ENCODE data around the gene EFR3B.

EFR3B gene

DNA sequence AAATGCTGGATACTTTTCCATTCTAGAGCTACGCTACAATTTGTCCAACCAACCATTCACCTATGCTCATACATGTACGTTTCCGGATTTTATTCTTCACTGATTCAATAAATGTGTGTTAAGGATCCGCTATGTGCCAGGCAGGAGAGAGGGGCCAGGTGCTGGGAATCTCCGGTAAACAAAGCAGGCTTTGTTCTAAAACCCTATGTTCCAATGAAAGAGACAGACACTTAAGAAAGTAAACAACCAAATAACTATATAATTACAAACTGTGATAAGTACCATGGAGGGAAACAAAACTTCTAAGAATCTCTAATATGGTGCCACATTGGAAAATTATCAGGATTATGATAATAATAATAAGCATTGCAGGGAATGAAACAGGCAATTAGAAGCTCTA, 148.7 kb downstream of the EFR3B start:
- no peak for DNase-seq

DNA sequence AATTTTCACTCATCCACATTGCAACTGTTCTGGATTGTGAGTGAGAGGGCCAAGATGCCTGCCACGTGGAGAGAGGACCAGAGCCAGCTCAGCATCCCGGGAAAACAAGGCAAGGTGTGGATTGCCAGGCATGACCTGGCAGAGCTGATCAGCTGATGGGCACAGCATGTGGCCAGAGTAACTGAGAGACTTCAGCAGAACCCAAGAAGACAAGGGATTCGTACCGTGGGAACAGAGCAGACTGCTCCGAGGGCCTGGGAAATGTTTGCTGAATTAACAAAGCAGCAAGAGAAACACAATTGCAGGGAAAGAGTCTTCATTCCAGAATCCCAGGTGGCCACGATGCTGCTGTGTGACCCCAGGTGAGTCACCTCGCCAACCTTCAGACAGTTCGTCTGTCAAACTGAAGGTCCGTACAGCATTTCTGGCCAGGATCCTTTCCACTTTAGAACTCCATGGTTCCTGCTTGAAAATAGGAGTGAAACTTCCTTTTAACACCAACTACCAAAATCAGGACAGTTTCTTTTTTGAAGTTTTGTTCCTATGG, 152.8 kb downstream of the EFR3B start:
- DNase-seq, result no peak

DNA sequence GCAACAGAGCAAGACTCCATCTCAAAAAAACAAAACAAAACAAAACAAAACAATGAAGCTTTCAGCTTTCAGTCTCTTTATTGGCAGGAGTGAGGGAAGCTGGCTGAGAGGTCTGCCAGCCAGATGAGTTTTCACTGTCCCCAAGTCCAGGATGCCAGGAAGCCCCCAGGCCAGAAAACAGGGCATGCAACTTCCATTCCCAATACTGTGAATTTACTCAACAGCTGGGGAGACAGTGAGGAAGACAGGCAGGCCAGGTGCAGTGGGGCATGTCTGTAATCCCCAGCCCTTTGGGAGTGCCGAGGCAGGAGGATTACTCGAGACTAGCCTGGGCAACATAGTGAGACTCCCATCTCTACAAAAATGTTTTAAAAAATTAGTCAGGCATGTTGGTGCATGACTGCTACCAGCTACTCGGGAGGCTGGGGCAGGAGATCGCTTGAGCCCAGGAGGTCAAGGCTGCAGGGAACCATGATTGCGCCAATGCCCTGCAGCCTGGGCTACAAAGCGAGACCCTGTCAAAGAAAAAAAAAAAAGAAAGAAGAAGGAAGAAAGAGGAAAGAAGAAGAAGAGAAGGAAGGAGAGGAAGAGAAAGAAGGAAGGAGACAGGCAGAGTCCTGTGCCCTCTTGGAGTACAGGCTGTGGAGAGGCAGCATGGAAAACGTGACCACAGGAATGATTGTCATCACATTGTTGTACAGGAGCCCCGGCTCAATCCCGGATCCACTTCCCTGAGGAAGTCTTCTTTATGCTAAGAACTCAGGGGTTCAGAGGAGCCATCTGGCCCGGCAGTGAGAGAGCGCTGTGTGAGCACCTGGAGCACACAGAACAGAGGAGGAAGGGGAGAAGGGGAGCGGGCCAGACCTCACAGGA, 155.7 kb downstream of the EFR3B start:
- DNase-seq, result peak; percentile 49

DNA sequence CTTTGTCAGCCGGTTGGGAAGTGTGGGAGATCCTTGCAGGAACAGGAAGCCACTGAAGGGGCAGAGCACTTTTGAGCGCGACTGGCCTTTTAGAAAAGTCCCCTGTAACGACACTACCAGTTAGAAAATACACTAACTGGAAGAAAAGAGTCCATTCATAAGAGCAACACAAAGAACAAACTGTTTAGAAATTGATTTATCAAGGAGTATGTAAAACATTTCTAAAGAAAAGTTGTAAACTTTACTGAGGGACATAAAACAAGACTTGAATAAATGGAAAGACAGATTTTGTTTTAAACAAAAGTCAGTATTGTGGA, 156.3 kb downstream of the EFR3B start:
- DNase-seq, result no peak

DNA sequence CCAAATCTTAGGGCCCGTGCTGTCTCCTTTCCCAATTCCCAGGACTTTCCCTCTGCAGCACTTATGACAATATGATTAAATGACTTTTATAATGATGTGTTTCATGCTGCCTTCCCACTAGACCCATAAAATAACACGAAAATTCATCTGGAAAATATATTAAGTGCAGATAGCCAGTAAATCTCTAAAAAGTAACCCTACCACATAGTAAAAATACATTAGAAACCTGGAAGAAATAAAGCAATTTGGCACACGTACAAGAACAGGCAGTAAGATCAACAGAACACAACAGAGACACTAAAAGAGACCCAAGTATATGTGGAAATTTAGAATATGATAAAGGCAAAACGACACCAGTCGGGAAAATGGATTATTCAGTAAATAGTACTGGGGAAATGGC, 156.7 kb downstream of the EFR3B start:
- no peak for DNase-seq

DNA sequence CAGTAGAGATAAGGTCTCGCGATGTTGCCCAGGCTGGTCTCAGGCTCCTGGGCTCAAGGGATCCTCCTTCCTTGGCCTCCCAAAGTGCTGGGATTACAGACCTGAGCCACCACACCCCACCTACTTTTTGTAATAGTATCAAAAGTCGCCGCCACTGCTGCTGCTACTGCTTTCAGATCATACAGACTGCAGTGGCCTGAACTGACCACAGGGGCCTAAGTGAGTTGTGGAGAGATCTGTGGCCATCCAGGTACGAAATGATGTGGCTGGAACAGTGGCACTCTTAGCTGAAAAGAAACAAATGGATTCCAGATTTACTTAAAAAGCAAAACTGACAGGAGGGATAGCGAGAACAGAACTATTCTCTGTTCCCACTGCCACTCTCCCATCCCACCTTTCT, 159.4 kb downstream of the EFR3B start:
- DNase-seq, result no peak

DNA sequence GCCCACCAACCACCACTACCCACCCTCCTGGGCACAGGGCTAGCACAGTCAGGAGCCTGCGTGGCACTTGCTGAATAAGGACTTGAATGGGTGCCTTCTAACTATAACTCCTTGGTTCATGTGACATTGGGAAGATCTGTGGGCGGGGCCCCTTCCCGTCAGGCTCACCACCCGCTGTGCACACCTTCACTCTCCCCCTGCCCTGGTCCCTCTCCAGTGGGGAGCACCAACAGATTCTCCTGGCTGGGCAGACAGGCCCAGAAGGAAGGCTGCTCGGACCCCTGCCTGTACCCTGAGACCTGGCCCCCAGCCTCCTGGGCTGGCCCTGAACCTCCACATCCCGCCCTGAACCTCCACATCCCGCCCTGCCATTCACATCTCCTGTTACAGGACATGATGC, 159.9 kb downstream of the EFR3B start:
- no peak for DNase-seq

DNA sequence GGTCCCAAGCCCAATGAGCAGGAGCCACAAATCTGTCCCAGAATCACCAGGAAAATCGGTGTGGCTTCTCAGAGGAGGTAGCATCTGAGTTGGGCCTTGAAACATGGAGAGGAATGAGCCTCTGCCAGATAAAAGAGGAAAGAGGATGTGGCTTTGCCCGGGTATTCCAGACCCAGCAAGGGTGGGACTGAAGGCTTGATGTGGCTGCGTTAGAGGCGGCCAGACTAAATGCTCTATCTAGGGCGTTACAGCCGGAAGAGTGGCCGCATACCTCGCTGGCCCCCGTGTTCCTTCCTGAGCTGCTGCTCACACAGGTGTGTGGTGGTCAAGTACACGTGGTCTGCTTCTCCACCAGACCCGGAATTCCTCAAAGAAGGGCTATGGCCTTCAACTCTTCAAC, 160.4 kb downstream of the EFR3B start:
- DNase-seq, result no peak

DNA sequence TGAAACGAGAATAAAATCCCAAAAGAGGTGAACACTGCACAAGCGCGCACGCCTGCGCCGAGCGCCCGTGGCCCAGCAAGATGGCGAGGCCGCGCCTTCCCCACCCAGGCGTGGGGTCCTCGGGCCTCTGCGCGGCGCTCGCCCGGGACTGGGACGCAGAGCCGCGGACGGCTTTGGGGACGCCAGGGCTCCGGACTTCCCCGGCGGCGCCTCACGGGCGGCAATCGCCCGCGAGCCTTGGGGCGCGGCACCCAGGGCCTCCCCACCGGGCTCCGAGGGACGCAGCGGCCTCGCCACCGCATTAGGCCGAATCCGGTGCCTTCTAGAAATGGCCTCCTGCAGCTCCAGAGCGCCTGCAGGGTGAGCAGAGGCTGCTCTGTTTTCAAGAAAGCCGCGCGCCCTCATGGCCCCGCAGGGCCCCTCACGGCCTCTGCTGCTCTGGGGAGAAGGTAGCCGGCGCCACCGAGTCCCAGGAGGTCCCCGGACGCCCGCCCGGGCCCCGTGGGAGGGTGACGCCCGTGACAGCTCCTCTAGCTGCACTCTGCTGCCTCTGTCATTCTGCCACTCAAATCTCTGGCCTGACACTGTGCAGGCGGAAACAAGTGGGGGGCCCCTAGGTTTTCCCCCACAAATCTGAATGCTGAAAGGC, 162.4 kb downstream of the EFR3B start:
- DNase-seq, result peak; percentile 22

DNA sequence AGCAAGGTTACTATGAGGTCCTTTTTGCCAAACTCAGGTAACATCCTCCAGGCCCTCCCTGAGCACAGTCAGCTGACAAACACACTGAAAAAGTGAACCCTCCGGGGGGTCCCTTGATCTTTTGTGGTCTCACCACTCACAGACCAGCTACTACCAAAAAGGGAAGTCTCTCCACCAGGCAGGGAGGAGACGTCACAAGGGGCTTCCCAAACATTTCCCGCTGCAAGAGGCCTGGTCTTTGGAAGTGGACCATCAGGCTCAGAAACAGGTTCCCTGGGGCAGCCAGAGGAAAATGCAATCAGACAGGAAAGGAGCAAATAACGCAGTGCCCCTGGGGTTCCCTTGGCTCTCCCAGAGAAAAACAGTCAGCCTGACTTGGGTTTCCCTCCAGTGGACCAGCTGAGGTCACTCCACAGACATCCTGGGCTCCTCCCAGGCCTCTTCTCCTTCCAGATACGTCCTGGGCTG, 165.2 kb downstream of the EFR3B start:
- no peak for DNase-seq

Data from fibroblast of skin of scalp (primary cell).